Stimulated activated CD8-positive, alpha-beta memory T cell treated with anti-CD3 and anti-CD28 coated beads, Interleukin-4, amount 100 ng/mL, for 48 hours (primary cell): ENCODE measurements around the gene TMOD1.

Experiments
- DNase-seq: peaks from one replicate; pipeline ENCODE4 v3.0.0-alpha.2; 2020

The TMOD1 gene

GRCh38 chr9:97500263-97500662 is 1.2 kb upstream of the TMOD1 start:
- no peak for DNase-seq

DNA sequence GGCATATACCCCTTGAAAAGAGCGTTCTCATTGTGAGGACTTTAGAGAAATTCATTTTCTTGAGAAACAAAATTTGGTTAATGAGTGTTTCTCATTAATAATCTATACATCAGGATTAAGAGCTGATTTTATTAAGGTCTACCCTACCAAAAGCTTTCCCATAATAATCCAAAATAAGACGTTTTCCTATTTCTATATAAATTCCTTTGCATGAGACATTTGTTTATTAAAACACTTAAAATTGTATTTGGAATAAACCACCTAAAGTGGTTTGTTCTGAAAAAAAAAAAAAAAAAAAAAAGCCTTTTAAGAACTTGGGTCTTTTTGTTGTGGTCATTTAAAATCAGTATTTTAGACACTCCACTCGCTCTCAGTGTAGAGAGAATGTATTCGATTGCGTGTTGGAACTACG is 695 bp upstream of the TMOD1 start:
- DNase-seq = no peak

DNA sequence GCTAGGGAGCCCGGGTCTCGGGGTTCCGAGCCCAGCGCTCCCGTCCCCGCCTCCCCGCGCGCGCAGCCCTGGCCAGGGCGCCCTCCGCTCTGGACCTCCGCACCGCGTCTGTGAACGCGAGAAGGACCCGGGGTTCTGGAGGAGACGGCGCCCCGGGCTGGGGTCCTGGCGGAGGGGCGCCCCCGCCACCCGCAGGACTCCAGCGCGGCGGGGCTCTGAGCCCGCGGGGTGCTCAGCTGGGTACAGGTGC is 431 bp downstream of the TMOD1 start:
- no peak for DNase-seq

DNA sequence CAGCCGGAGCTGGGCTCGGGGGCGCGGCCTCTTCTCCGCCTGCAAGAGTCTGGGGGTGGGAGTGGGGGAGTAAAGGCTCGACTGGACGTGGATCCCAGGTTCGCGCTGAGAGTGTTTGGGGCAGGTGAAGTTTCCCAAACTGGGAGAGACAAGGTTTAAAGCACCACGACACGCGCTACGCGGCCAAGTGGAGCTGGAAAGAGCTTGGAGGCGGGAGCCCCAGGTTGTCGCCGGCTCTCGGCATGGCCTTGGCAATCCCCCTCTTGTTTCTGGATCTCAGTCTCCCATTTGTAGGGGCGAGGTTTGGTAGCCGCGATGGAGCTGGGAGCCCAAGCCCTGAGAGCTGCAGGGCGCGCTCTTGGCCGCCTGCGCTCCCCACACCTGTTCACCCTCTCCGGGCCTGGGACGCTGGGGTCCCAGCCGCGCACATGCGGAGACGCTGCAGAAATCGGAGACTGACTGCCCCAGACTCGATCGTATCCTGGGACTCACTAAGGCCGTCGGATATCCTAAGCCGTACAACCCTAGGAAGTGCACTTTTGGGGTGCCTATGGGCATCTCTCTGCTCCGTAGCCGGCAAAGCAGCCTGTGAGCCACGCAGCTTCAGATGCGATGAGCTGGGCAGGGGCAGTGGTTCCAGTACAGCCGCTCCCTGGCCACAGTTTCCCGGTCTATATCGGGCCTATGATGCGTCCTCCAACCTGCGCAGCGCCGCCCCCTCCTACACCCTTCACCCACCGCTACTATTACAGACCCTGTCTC is 937 bp downstream of the TMOD1 start:
- DNase-seq = peak; percentile 32

GRCh38 chr9:97502984-97503861 is 1.8 kb downstream of the TMOD1 start:
- no peak for DNase-seq

DNA sequence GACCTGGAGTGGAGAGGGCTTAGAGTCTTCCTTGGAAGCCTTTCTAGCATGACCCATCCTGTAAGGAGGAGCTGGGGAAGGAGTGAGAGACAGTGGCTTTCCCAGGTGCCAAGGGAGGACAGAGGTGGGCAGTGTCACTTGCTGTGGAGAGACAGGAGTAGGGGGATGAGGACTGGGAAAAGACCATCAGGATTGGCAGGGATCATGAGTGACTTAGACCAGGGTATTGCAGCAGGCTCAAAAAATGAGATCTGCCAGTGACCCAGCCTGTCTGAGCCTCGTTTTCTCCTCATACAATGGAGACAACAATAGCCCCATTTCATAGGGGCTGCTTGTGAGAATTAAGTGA is 2.4 kb downstream of the TMOD1 start:
- no peak for DNase-seq

DNA sequence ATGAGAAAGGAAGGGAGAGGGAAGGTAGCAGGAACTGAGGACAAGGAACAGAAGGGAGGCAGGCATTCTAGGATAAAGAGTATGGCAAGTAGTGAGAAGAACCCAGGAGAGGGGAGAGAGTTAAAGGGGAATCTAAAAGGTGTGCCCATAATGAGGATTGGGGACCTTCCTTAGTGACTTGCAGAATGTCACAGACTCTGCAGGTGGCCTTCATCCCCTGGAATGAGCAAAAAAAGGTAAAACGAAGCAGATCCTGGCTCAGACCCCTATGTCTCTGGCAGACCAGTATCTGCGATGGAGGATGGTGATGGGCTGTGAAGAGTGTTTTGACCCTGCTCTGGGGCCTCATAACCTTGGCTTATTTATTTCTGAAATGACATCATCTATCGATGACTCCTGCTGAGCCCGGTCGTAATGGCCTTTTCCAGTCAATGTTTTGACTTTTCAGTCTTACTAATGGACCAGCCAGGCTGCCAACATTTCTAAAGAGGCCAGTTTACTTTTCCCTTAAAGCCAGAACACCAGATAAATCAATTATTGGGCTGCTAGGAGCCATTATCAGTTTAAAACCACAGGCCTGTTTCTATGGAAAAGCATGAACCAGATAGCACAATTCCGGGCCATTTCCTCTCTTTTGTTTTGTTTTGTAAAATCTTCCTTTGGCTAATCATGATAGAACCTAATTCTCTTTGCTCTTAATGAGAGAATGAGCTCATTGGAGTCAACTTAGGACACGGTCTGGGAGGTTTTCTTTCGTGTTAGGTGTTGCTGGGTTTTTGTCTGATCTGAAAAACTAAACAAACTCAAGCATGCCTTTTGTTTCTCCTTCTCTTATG is 3.1 kb downstream of the TMOD1 start:
- no peak for DNase-seq

- no peak for DNase-seq
These were observed 4.4 kb downstream of the TMOD1 start for GRCh38 chr9:97505845-97506244.

GRCh38 chr9:97506306-97506705 is 4.8 kb downstream of the TMOD1 start:
- no peak for DNase-seq

DNA sequence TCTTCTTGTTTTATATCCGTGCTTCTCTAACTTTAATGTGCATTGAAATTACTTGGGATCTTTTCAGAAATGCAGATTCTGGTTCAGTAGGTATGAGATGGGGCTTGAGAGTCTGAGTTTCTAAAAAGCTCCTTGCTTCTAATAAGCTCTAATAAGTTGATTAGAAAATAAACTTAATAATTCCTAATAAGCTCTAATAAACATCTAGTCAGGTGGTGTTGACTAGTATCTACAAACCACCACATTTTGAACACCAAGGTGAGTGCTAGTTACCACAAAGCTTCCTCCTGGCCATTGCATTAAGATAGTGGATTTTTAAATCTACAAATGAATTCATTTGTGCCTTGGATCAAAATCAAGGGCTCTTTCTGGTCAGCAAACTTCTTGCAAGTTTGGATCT is 5.3 kb downstream of the TMOD1 start:
- no peak for DNase-seq

GRCh38 chr9:97507428-97507984 is 6.0 kb downstream of the TMOD1 start:
- no peak for DNase-seq

GRCh38 chr9:97508852-97509251 is 7.4 kb downstream of the TMOD1 start:
- DNase-seq = no peak

- DNase-seq = peak; percentile 39
These were observed 9.6 kb downstream of the TMOD1 start for GRCh38 chr9:97510797-97511654.

GRCh38 chr9:97511655-97512427 is 10.4 kb downstream of the TMOD1 start:
- DNase-seq = no peak

DNA sequence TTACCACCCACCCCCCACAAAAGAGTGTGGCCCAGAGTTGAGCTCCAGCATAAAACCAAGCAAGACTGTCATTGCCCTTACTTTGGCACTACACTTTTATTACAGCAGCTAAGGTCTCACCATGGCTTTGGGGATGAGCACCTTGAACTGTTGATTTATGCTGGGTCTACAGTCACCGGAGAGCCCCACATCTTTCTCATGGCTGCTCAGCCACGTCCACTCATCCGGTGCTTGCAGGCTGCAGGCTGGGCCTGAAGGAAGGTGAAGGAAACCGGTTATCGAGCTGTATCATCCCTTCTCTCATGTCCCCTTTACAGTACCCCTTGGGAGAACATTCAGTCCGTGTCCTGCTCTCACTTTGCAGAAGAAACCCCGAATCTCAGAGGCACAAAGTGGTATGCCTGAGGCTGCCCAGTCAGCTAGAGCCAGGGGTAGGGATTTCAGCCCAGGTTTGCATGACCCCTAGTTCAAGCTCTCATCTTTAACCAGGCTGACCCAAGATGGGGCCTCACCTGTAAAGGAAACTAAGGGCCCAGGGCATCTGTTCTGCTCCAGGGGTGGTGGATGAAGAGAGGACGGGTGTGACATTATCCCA is 11.6 kb downstream of the TMOD1 start:
- no peak for DNase-seq

DNA sequence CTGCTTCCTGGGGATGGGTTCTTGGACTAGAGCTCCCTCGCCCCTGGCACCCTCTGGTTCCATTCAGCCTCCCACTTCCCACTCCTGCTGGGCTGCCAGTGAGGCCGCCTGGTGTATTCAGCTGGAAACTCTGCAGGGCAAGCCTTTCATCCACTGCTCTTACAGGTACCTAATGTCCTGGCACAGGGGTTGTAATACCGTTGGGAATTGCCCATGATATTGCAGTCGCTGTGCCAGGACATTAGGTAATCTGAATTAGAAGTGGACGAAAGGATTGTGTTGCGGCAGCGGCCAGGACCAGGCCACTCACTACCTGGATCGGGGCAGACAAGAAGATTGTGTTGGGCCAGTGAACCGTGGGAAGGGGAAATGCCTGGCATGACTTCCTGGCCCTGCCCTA is 13.1 kb downstream of the TMOD1 start:
- DNase-seq = no peak

GRCh38 chr9:97515662-97516061 is 14.2 kb downstream of the TMOD1 start:
- DNase-seq = no peak

- no peak for DNase-seq
These were observed 14.6 kb downstream of the TMOD1 start for GRCh38 chr9:97516111-97516510.

DNA sequence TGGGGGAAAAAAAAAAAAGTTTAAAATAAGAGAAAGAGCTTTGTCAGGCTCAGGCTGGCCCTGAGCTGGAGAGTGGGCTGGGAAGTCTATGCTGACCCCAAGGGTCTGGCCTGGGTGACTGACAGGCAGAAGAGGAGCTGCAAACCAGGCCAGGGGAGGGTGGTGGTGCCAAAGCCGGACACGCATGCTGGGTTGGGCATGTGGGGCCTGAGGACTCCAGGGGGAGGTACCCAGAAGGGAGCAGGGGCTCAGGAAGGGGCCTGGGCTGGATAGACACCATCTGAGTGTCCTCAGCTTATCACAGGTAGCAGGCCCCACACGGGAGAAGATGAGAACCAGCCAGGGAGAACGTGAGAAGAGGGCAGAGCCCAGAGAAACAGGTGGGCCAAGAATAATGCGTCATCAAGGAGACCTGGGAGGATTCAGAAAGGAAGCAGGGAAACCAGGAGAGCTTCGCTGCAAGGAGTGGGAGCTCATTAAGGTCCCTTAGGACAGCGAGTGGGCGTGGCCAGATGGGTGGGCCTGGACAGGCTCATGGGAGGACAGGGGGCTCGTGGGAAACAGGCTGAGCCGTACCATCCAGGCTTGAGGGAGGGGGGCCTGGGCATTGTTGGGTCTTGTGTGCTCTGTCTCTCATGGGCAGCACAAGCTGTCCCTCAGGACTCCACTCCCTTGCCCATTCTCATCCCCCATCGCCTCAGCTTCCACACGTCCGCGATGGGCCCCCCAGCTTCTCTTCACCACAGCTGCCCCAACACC is 16.0 kb downstream of the TMOD1 start:
- no peak for DNase-seq

DNA sequence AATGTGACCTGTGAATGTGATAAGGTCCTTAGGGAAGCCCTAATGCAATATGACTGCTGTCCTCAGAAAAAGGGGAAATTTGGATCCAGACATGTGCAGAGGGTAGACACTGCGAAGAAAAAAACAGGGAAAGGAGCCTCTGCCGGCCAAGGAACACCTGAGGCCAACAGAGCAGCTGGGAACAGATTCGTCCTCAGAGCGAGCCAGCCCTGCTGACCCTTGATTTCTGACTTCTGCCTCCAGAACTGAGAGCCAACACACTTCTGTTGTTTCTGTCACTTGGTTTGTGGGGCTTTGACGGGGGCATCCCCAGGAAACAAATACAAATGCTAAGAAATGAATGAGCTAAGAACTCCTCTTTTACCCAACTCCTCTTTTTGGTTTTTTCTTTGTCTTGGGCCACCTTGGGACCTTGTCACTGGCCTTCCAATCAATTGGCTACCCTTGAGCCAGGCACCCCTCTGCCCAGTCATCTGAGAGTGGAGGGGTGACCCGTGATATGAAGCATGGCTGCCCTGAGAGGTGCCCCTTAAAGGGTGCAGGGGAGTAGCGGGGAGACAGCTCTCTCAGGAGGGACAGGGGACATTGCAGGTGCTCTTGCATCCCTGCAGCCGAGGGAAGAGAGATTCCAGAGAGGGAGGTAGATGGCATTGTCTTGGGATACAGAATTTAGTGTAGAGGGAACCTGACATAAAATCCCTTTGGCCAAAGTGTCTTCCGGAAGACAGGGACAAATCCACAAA is 16.9 kb downstream of the TMOD1 start:
- DNase-seq = no peak
